Left renal pelvis (tissue), 4 donors: Measurements from ENCODE around the gene BDH1. TPM values are rescaled to one million over a fixed set of nuclear protein-coding genes. Genes with fewer than 3 reads are reported as not detected.
"Not testable (repeated sequence)": the region's sequence is repeated elsewhere in the genome, so short reads cannot be mapped to it uniquely, and the experiment has no call there.

Source experiments
- DNase-seq, 4 donors: peaks; one replicate each; pipeline ENCODE4 v3.0.0-alpha.2; 2013; ENCODE audit warnings: low read depth in 4 of 4, low spot score in 3 of 4
- polyA plus RNA-seq, 4 donors: library from polyadenylated mRNA; unstranded; fragments of 120-200 nt; gene quantifications; one replicate each; pipeline ENCODE4 v1.2.1, GENCODE V29; 2013; ENCODE audit not compliant: insufficient read length in 4 of 4

Gene BDH1
- 10 to 100 TPM in 3 of 4 donors, 1 to 10 TPM in 1; 5.2 to 50.1 (median 36.5) TPM for polyA plus RNA-seq

GRCh38 chr3:197555281-197556261 is at the start of gene BDH1:
BDH1 (minus strand) TSS chr3:197555968; CDS start chr3:197546443, 9,525 bp downstream.
- no peak for DNase-seq

- no peak for DNase-seq
Observed at GRCh38 chr3:197603317-197603933, 47.7 kb upstream of the BDH1 start.

DNA sequence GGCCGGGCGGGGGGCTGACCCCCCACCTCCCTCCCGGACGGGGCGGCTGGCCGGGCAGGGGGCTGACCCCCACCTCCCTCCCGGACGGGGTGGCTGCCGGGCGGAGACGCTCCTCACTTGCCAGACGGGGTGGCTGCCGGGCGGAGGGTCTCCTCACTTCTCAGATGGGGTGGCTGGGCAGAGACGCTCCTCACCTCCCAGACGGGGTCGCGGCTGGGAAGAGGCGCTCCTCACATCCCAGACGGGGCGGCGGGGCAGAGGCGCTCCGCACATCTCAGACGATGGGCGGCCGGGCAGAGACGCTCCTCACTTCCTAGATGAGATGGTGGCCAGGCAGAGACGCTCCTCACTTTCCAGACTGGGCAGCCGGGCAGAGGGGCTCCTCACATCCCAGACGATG is 46.6 kb upstream of the BDH1 start:
- not testable (repeated sequence) for DNase-seq

- not testable (repeated sequence) for DNase-seq
Observed at GRCh38 chr3:197601566-197601840, 45.7 kb upstream of the BDH1 start.

GRCh38 chr3:197600796-197601565 is 45.2 kb upstream of the BDH1 start:
- DNase-seq = no peak

- DNase-seq = peak; percentile 51 to 70 (median 60)
Observed at GRCh38 chr3:197599089-197599765, 43.5 kb upstream of the BDH1 start.

- no peak for DNase-seq
Observed at GRCh38 chr3:197598404-197598980, 42.7 kb upstream of the BDH1 start.

GRCh38 chr3:197597335-197597734 is 41.6 kb upstream of the BDH1 start:
- DNase-seq = no peak

DNA sequence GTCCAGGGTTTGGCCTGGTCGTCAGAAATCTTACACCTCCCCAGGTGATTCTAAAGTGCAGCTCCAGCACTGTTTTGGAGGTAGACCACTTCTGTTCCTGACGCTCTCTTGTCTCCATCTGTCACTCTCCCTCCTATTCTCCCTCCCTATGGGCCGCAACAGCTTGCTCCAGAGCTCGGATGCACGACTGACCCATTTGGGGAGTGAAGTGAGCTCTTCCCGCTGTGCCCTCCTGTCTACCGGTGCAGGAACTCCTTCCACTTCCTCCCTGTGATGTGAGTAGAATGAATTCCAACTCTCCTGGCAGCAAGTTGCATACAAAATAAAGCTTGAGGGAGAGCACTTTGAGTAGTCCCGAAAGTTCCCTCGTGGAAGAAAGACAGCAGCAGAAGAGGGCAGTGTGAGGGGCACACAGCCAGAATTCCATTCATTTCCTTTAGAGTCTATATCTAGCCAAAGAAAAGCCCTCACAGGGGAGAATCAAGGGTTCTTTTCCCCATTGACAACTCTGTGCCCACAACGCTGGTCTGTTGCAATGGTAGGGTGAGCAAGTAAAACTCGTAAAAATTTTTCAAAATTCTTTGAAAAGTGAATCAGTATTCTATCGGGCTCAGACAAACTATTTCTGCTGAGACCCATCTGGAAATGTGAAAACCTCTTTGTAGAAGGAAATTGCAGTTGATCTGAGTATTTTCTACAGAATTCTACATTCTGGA is 39.9 kb upstream of the BDH1 start:
- DNase-seq = no peak

GRCh38 chr3:197593046-197593380 is 37.2 kb upstream of the BDH1 start:
- no peak for DNase-seq

DNA sequence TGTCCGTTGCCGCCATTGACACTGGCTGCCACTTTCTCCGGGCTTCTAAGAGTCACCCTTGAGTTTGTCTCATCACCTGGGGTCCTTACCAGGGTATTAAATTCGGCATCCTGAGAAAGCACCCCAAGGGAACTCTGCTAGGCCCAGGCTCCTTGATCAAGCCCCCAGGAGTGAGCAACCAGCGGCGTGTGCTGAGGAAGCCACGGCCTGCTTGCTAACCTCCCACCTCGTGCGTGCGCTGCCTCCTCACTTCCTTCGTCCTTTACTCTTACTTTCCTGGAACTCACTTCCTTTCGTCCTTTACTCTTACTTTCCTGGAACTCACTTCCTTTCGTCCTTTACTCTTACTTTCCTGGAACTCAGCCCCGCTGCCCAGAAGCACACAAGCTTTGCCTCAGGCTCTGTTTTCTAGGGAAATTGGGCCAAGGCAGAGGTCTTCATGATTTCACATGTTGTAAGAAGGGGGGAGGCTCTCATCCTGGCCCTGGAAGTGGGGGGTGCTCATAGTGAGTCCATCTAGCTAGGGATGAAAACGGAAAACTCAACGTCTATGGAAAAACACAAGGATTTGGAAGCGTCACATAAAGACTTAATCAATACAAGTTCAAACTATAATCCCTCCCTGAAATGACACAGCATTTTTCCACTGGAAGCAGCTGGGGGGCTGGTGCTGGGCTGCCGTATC is 36.7 kb upstream of the BDH1 start:
- no peak for DNase-seq

GRCh38 chr3:197591816-197592215 is 36.0 kb upstream of the BDH1 start:
- DNase-seq = no peak

DNA sequence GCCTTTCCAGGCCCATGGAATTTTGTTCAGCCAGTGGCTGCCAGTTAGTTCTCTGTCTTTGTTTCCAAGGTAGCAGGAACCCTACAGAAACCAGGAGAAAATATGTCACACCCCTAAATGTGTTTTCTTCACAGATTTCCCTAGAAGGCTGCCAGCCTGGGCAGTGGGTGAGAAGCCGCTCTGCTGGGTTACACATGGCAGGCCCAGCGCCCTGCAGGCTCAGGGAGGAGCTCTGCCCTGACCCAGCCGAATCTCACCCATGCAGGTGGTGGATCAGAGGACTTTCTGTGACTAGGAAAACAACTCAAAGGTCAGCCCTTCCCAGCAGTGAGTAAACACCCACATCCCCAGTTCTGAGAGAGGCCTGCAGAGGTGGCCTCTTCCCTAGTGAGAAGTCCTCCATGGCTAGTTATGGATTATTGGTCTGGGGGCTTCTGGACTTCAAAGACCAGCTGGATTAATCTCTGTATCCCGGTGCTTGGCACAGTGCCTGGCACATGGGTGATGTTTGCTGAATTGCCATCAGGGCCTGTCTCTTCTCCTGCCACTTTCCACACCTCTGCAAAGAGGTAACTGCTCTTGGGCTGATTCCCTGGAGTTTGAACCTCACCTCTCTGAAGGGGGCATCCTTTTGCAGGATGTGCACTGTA is 34.7 kb upstream of the BDH1 start:
- DNase-seq = no peak

DNA sequence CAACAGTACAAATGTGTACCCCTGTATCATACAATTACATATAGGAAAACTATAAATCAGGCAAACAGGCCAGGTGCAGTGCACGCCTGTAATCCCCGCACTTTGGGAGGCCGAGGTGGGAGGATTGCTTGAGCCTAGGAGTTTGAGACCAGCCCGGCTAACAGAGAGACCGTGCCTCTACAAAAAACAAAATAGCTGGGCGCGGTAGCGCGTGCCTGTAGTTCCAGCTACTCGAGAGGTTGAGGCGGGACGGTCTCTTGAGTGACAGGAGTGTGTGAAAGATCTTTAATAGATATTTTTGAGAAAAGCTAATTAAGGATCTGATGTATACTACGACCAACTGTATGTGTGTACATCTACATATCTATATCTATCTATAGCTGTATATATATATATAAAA is 33.8 kb upstream of the BDH1 start:
- no peak for DNase-seq

- DNase-seq = not testable (repeated sequence)
Observed at GRCh38 chr3:197586768-197587167, 31.0 kb upstream of the BDH1 start.

- DNase-seq = no peak
Observed at GRCh38 chr3:197586181-197586580, 30.4 kb upstream of the BDH1 start.

- DNase-seq = no peak
Observed at GRCh38 chr3:197584733-197585132, 29.0 kb upstream of the BDH1 start.

GRCh38 chr3:197583371-197583770 is 27.6 kb upstream of the BDH1 start:
- no peak for DNase-seq

GRCh38 chr3:197580253-197580691 is 24.5 kb upstream of the BDH1 start:
- no peak for DNase-seq
